IMR-90 (cell line): Measurements from ENCODE around the gene EPGN.

ENCODE experiments used
- BHLHE40 ChIP-seq: fragments of 150-350 bp; IDR thresholded peaks from 2 replicates; pipeline ENCODE4 v1.6.1; 2016; ENCODE audit warnings: mild to moderate bottlenecking, low read depth, low read length
- CHD1 ChIP-seq: IDR thresholded peaks from 2 replicates; pipeline ENCODE4 v1.6.1; 2012; ENCODE audit warnings: low read depth, low read length, improper control_type of control experiment
- CTCF ChIP-seq: conservative IDR thresholded peaks from 2 replicates; pipeline ENCODE4 v1.5.1; 2012; ENCODE audit warnings: mild to moderate bottlenecking, low read depth, low read length, improper control_type of control experiment
- FOS ChIP-seq: fragments of 150-350 bp; IDR thresholded peaks from 2 replicates; pipeline ENCODE4 v1.6.1; 2016; ENCODE audit warnings: low read depth, low read length
- MAFK ChIP-seq: IDR thresholded peaks from 2 replicates; pipeline ENCODE4 v1.6.1; 2012; ENCODE audit warnings: low read depth, low read length, improper control_type of control experiment
- MXI1 ChIP-seq: IDR thresholded peaks from 2 replicates; pipeline ENCODE4 v1.6.1; 2012; ENCODE audit warnings: low read depth, mild to moderate bottlenecking, low read length, moderate library complexity, borderline replicate concordance
- POLR2A ChIP-seq: IDR thresholded peaks from 2 replicates; pipeline ENCODE4 v1.6.1; 2012; ENCODE audit warnings: mild to moderate bottlenecking, low read depth, low read length
- RAD21 ChIP-seq: IDR thresholded peaks from 2 replicates; pipeline ENCODE4 v1.6.1; 2012; ENCODE audit warnings: low read length, improper control_type of control experiment
- RFX5 ChIP-seq: IDR thresholded peaks from 2 replicates; pipeline ENCODE4 v1.8.0; 2012; ENCODE audit warnings: low read depth, mild to moderate bottlenecking, low read length, moderate library complexity
- SMC3 ChIP-seq: fragments of 150-350 bp; IDR thresholded peaks from 2 replicates; pipeline ENCODE4 v1.6.1; 2016; ENCODE audit warnings: low read depth, mild to moderate bottlenecking, antibody characterized with exemption, low read length, moderate library complexity

- TF ChIP-seq CTCF (no peak), POLR2A (no peak), SMC3 (no peak), MAFK (no peak), MXI1 (no peak), RFX5 (no peak), RAD21 (no peak), CHD1 (no peak), BHLHE40 (no peak), FOS (no peak)
Observed at GRCh38 chr4:74297539-74297938, 10.7 kb upstream of the EPGN start.
